GM12878 (cell line): Measurements from ENCODE around the gene ADNP2. TPM values are rescaled to one million over a fixed set of nuclear protein-coding genes. Genes with fewer than 3 reads are reported as not detected.

Experiments used
- ATAC-seq: fragments of 200-7000 bp; cut with Tn5 transposase; 3 replicates; pipeline ENCODE4 v1.9.1; 2020; ENCODE audit warnings: mild to moderate bottlenecking, moderate library complexity
- BruUV-seq: library from RNA; stranded (reverse); fragments of 400-500 nt; replicated peaks from 2 replicates; lab custom pipeline; 2021; lab: Mats Ljungman, UMichigan
- CTCF ChIA-PET: fragments of 300-600 bp; sonication (Branson Sonifier 250); formaldehyde crosslinking; extraction: SDS; loops from one replicate; lab custom pipeline; 2021; ENCODE audit warnings: inconsistent platforms; lab: Yijun Ruan, JAX
- POLR2A ChIA-PET: fragments of 350-600 bp; formaldehyde crosslinking; extraction: SDS; loops from one replicate; lab custom pipeline; 2021; ENCODE audit warnings: inconsistent platforms; lab: Charles Lee
- RAD21 ChIA-PET: fragments of 300-600 bp; sonication (Branson Sonifier 250); formaldehyde crosslinking; loops from one replicate; lab custom pipeline; 2023; ENCODE audit warnings: antibody characterized with exemption; ENCODE audit not compliant: unreplicated experiment; lab: Charles Lee
- SMC1A ChIA-PET: fragments of 300-600 bp; sonication (Branson Sonifier 250); formaldehyde crosslinking; loops from one replicate; lab custom pipeline; 2023; ENCODE audit not compliant: unreplicated experiment, uncharacterized antibody; lab: Charles Lee
- DNase-seq: peaks from one replicate; pipeline ENCODE4 v3.0.0-alpha.2; 2011; ENCODE audit warnings: low read depth, low spot score
- FAIRE-seq: peaks from 3 replicates; lab custom pipeline; 2011; peaks lifted over from hg19 to GRCh38; lab: Jason Lieb, UNC
- H2AFZ ChIP-seq: 2 replicates; pipeline ENCODE4 v1.6.0; 2011; ENCODE audit warnings: low read depth, low read length, control low read depth; ENCODE audit not compliant: control insufficient read depth
- H3K27ac ChIP-seq: 2 replicates; pipeline ENCODE4 v1.5.1; 2011; ENCODE audit warnings: control low read depth; ENCODE audit not compliant: control insufficient read depth, insufficient read depth
- H3K27me3 ChIP-seq, 2 experiments: replicated peaks in 1 of 2; 2 replicates each; pipeline versions ENCODE4 v1.6.0 to v1.6.1; 2011; ENCODE audit warnings: low read length in 1 of 2; ENCODE audit not compliant: control insufficient read depth in 2 of 2, insufficient read depth in 2 of 2
- H3K36me3 ChIP-seq, 2 experiments: 2 replicates each; pipeline ENCODE4 v1.5.1; 2011; ENCODE audit warnings: low read length in 1 of 2; ENCODE audit not compliant: control insufficient read depth in 2 of 2, insufficient read depth in 2 of 2
- H3K4me1 ChIP-seq: 2 replicates; pipeline ENCODE4 v1.6.1; 2011; ENCODE audit warnings: mild to moderate bottlenecking, low read length, moderate library complexity, mixed read lengths; ENCODE audit not compliant: control insufficient read depth, insufficient read depth
- H3K4me2 ChIP-seq: 2 replicates; pipeline ENCODE4 v1.6.0; 2011; ENCODE audit warnings: control low read depth; ENCODE audit not compliant: control insufficient read depth, insufficient read depth
- H3K4me3 ChIP-seq: fragments of 200-600 bp; sonication (generic); 2 replicates; pipeline ENCODE4 v1.5.1; 2016
- H3K79me2 ChIP-seq: 2 replicates; pipeline ENCODE4 v1.6.0; 2011; ENCODE audit warnings: low read length; ENCODE audit not compliant: control insufficient read depth, insufficient read depth
- H3K9ac ChIP-seq: 2 replicates; pipeline ENCODE4 v1.8.0; 2011; ENCODE audit warnings: low read length, control low read depth, mixed read lengths; ENCODE audit not compliant: control insufficient read depth, insufficient read depth
- H3K9me3 ChIP-seq: replicated peaks from 3 replicates; pipeline ENCODE4 v1.5.1; 2011; ENCODE audit warnings: mild to moderate bottlenecking, low read length; ENCODE audit not compliant: control insufficient read depth, insufficient read depth
- H4K20me1 ChIP-seq: 2 replicates; pipeline ENCODE4 v1.6.0; 2011; ENCODE audit not compliant: control insufficient read depth, insufficient read depth
- DPF2 ChIP-seq: fragments of 450-650 bp; IDR thresholded peaks from 2 replicates; pipeline ENCODE4 v1.6.1; 2017; ENCODE audit warnings: mild to moderate bottlenecking
- ESRRA ChIP-seq: IDR thresholded peaks from 2 replicates; pipeline ENCODE4 v1.6.1; 2012; ENCODE audit warnings: mild to moderate bottlenecking, low read length, improper control_type of control experiment
- JUNB ChIP-seq: IDR thresholded peaks from 2 replicates; pipeline ENCODE4 v1.6.1; 2016; ENCODE audit warnings: antibody characterized with exemption, mild to moderate bottlenecking
- MTA3 ChIP-seq: IDR thresholded peaks from 2 replicates; pipeline ENCODE4 v1.6.1; 2012; ENCODE audit warnings: low read length, inconsistent platforms, borderline replicate concordance
- RB1 ChIP-seq: fragments of 450-650 bp; formaldehyde crosslinking; IDR thresholded peaks from 2 replicates; pipeline ENCODE4 v1.6.1; 2017; ENCODE audit warnings: mild to moderate bottlenecking, borderline replicate concordance
- SMARCA5 ChIP-seq: fragments of 450-650 bp; IDR thresholded peaks from 2 replicates; pipeline ENCODE4 v1.6.1; 2017; ENCODE audit warnings: mild to moderate bottlenecking
- WGBS: methylation state at CpG from one replicate; pipeline ENCODE4 v1.1.6; 2016; ENCODE audit warnings: low lambda C conversion rate; ENCODE audit not compliant: insufficient replicate concordance, insufficient coverage; ENCODE audit errors: missing lambda C conversion rate; 5-methylcytosine and 5-hydroxymethylcytosine counted together
- in situ Hi-C: fragments of 300-500 bp; cut with MboI; formaldehyde crosslinking; loops from 9 replicates; pipeline ENCODE4 v1.14.3; 2018; ENCODE audit warnings: mixed read lengths
- intact Hi-C: fragments of 100-400 bp; cut with micrococcal nuclease; formaldehyde crosslinking; loops from one replicate; pipeline ENCODE4 v1.14.2; 2022; ENCODE audit not compliant: unreplicated experiment
- polyA plus RNA-seq, 11 experiments: library from polyadenylated mRNA; depleted of rRNA in 4 of 11; unstranded in 6 of 11; stranded (reverse) in 5 of 11; fragments of >200 nt; fragmentation: Nextera tagmentation in 4 of 11; fragmentation: Illumina TruSeq in 1 of 11; extraction: Ambion mirVana in 4 of 11; extraction: Trizol in 1 of 11; gene quantifications; 1 replicate in 1 of 11; 2 replicates in 10 of 11; pipeline versions ENCODE4 v1.2.1 to v1.2.3, GENCODE V29; 2011 to 2016; ENCODE audit warnings: inconsistent platforms in 2 of 11, missing spikeins in 2 of 11, low read depth in 1 of 11
- total RNA-seq, 4 experiments: library from RNA; depleted of rRNA in 3 of 4; stranded (reverse); fragments of >200 nt in 3 of 4; fragmentation: Illumina TruSeq in 1 of 4; extraction: Trizol in 1 of 4; gene quantifications; 2 replicates each; pipeline versions ENCODE4 v1.2.1 to v1.2.3, GENCODE V29; 2013 to 2021
- TF ChIP-seq, protein P1 (sequence below): fragments of 450-650 bp; IDR thresholded peaks from 2 replicates; pipeline ENCODE4 v1.6.1; 2017; ENCODE audit warnings: borderline replicate concordance
- TF ChIP-seq, protein P2 (sequence below): IDR thresholded peaks from 2 replicates; pipeline ENCODE4 v1.6.1; 2011; ENCODE audit warnings: low read depth, low read length, improper control_type of control experiment, borderline replicate concordance
- TF ChIP-seq, protein P3 (sequence below): fragments of 450-650 bp; IDR thresholded peaks from 2 replicates; pipeline ENCODE4 v1.6.1; 2014; ENCODE audit warnings: mild to moderate bottlenecking
- TF ChIP-seq, protein P4 (sequence below): IDR thresholded peaks from 2 replicates; pipeline ENCODE4 v1.6.1; 2012; ENCODE audit warnings: improper control_type of control experiment, low read depth, low read length; ENCODE audit not compliant: insufficient replicate concordance

The ADNP2 gene
- total and polyA plus RNA-seq, 10 of the 15 experiments (the other 5 are each of a cell fraction or from before 2014, with no cell fraction given) = 3.7 to 25.1 (median 13.0) TPM

DNA sequence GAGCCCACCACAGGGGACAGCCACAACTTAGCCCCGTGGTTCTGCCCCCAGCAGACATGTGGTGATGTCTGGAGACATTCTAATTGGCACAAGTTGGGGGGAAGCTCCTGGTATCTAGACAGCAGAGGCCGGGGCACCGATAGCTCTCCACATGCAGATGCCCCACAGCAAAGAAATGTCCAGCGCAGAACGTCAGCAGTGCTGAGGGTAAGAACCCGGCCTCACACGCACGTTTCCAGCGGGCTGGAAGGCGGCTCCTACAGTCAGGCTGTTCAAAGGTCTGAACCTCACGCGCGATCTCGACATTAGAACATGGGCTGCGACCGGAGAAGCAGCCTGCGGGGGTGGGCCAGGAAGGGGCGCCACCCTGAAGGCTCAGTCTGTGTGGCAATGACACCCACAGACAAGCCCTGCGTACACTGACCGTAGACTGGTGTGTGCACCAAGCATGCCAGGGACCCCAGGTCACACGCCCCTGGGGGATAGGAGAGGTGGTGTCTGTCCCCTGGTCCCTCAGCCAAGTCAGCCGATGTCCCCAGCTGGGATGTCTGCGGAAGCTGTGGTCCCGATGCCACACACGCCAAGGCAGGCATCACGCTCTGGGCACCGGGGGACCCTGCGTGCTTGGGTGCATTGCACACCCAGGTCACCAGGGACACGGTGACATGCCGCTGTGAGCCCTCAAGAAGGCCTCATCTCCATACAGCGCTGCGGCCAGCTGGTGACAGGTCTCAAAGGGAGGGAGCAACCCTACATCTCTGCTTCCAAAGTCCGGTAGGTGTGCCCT lies 71.9 kb downstream of the ADNP2 start (continued):
- TF ChIP-seq, protein P1, sequence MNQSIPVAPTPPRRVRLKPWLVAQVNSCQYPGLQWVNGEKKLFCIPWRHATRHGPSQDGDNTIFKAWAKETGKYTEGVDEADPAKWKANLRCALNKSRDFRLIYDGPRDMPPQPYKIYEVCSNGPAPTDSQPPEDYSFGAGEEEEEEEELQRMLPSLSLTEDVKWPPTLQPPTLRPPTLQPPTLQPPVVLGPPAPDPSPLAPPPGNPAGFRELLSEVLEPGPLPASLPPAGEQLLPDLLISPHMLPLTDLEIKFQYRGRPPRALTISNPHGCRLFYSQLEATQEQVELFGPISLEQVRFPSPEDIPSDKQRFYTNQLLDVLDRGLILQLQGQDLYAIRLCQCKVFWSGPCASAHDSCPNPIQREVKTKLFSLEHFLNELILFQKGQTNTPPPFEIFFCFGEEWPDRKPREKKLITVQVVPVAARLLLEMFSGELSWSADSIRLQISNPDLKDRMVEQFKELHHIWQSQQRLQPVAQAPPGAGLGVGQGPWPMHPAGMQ = no peak

DNA sequence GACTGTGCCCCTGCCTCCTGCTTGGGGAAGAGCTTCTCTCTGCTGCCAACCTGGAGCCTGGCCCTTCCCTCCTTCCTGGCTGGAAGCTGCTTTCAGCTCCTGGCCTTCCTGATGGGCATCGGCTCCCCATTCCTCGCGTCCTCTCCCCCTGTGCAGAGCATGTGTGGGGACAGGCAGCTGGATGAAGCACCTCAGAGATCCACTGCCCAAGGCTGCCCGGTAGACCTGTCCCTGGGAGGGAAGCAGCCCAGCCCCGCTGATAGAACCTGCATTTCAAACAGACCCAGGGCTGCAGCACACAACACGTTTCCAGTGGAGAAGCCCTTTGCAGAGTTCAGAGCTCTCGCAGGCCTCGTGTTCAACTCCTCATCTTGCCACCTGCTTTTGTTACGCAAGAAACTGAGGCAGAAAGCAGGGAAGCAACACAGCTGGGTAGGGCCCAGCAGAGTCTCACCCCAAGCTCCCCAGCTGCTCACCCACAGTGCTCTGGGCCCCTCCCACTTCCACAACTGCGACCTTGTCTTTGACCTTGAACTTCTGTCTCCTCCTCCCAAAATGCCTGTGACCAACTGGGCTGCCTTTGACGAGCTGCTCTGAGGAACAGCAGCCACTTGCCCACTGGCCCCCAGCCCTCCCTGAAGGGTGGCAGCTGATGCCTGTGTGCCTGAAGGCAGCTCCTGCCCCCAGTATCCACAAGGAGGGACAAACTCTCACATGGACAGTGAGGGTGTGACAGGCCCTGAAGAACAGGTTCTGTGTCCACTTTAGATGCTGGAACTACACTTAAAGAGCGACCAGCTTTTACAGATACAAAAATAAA lies 72.8 kb downstream of the ADNP2 start:
- no peak overlapping the region for H3K27ac ChIP-seq
- no peaks in the 10 kb centered on the region for H4K20me1 ChIP-seq
- FAIRE-seq (no peak), ATAC-seq (no peak), DNase-seq (no peak)
- H3K36me3 ChIP-seq = no peaks in the 10 kb centered on the region
- H3K79me2 ChIP-seq = no peaks in the 10 kb centered on the region
- no peaks in the 10 kb centered on the region; the same call in 2 of the 3 replicates for H3K9me3 ChIP-seq
- SMC1A ChIA-PET = interaction anchor here (1.0 to 2.9 kb wide), 4 partner anchors 9 to 51 kb away, joined by 3 to 13 read pairs (median 6); no protein-coding TSS in a partner anchor
- no peak overlapping the region for H3K4me2 ChIP-seq
- POLR2A ChIA-PET = interaction anchor here (1.1 to 1.8 kb wide), 4 partner anchors 9 to 57 kb away, joined by 3 to 8 read pairs (median 3); no protein-coding TSS in a partner anchor
- 42% methylated on average over 12 of the region's 12 CpGs for WGBS
- no peak overlapping the region for H2AFZ ChIP-seq
- in situ Hi-C loops (no loop called here), intact Hi-C loops (no loop called here)
- H3K4me3 ChIP-seq = no peak overlapping the region
- H3K27me3 ChIP-seq = no peaks in the 10 kb centered on the region; a peak in 1 of 4 replicates
- peaks cover 10% of the 10 kb centered on the region for H3K4me1 ChIP-seq
- H3K9ac ChIP-seq = no peak overlapping the region
- RAD21 ChIA-PET = interaction anchor here (1.2 kb wide), 1 partner anchor 28 kb away, joined by 4 read pairs; no protein-coding TSS in a partner anchor
- CTCF ChIA-PET = interaction anchor here (1.1 to 3.0 kb wide), 7 partner anchors 9 to 74 kb away, joined by 3 to 9 read pairs (median 6); no protein-coding TSS in a partner anchor
- BruUV-seq = no TSS peak
- TF ChIP-seq ESRRA = no peak
- no peak for TF ChIP-seq MTA3
- no peak for TF ChIP-seq DPF2
- TF ChIP-seq, protein P2, sequence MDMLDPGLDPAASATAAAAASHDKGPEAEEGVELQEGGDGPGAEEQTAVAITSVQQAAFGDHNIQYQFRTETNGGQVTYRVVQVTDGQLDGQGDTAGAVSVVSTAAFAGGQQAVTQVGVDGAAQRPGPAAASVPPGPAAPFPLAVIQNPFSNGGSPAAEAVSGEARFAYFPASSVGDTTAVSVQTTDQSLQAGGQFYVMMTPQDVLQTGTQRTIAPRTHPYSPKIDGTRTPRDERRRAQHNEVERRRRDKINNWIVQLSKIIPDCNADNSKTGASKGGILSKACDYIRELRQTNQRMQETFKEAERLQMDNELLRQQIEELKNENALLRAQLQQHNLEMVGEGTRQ = no peak
- no peak for TF ChIP-seq SMARCA5
- no peak for TF ChIP-seq JUNB
- TF ChIP-seq, protein P3, sequence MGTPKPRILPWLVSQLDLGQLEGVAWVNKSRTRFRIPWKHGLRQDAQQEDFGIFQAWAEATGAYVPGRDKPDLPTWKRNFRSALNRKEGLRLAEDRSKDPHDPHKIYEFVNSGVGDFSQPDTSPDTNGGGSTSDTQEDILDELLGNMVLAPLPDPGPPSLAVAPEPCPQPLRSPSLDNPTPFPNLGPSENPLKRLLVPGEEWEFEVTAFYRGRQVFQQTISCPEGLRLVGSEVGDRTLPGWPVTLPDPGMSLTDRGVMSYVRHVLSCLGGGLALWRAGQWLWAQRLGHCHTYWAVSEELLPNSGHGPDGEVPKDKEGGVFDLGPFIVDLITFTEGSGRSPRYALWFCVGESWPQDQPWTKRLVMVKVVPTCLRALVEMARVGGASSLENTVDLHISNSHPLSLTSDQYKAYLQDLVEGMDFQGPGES = no peak
- TF ChIP-seq, protein P4, sequence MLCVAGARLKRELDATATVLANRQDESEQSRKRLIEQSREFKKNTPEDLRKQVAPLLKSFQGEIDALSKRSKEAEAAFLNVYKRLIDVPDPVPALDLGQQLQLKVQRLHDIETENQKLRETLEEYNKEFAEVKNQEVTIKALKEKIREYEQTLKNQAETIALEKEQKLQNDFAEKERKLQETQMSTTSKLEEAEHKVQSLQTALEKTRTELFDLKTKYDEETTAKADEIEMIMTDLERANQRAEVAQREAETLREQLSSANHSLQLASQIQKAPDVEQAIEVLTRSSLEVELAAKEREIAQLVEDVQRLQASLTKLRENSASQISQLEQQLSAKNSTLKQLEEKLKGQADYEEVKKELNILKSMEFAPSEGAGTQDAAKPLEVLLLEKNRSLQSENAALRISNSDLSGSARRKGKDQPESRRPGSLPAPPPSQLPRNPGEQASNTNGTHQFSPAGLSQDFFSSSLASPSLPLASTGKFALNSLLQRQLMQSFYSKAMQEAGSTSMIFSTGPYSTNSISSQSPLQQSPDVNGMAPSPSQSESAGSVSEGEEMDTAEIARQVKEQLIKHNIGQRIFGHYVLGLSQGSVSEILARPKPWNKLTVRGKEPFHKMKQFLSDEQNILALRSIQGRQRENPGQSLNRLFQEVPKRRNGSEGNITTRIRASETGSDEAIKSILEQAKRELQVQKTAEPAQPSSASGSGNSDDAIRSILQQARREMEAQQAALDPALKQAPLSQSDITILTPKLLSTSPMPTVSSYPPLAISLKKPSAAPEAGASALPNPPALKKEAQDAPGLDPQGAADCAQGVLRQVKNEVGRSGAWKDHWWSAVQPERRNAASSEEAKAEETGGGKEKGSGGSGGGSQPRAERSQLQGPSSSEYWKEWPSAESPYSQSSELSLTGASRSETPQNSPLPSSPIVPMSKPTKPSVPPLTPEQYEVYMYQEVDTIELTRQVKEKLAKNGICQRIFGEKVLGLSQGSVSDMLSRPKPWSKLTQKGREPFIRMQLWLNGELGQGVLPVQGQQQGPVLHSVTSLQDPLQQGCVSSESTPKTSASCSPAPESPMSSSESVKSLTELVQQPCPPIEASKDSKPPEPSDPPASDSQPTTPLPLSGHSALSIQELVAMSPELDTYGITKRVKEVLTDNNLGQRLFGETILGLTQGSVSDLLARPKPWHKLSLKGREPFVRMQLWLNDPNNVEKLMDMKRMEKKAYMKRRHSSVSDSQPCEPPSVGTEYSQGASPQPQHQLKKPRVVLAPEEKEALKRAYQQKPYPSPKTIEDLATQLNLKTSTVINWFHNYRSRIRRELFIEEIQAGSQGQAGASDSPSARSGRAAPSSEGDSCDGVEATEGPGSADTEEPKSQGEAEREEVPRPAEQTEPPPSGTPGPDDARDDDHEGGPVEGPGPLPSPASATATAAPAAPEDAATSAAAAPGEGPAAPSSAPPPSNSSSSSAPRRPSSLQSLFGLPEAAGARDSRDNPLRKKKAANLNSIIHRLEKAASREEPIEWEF = no peak
- TF ChIP-seq RB1 = no peak
